ENCODE results near the gene FAAP100.

DNA sequence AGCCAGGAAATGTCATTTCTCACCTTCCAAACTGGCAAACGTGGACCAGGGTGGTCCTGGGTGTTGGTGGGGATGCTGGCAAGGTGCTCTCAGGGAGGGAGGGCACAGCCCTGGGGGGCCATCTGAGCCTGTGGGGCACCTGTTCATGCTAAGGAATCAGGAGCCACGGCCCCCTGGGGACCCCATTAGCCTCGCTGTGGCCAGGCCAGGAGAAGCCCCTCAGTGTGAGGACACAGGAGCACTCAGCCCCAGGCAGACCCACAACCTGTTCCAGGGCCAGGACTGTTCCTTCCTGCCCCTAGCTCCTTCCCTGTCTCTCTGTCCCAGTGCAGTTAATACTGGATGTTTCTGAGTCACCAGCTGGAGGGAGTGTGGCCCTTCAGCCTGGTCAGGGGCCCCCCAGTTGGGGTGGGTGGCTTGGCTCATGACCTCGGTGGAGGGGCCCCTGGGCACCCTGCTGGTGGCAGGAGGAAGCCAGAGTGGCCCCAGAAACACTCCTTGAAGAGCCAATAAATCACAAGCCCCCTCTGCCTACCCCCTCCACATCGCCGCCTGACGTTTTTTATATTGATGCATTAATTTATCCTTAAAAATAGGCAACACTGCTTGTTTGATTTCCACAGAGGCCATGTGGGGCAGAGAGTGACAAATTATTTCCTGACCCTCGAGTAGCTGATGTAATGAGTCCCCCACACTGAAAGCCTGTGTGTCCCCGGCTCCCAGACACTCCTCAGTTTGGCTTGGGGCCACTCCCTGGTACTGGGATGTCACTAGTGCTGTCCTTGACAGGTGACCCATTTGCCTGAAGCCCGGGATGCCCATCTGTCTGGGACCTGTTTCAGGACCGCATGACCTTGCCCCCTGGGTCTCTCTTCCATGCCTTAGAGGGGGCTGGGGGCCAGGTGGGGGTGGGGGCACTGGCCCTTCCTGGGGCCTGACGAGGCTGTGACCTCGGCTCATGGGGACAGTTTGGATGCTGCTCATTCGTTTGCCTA lies 61.9 kb downstream of the FAAP100 start:
- TF ChIP-seq ZNF274 (IDR thresholded peaks at IDR 0.05; ENCODE audit: low read depth, low read length), result no peak
- TF ChIP-seq YY1 (IDR thresholded peaks at IDR 0.05; ENCODE audit: insufficient read depth, insufficient read length), result no peak
